DOHH2 (cell line): ENCODE results near the gene HDAC4.

Experiments
- H3F3A ChIP-seq: fragments of 200-600 bp; sonication (generic), shearing (Covaris generic); 2 replicates; pipeline ENCODE4 v1.6.0; 2016; ENCODE audit warnings: antibody characterized with exemption, mild to moderate bottlenecking; ENCODE audit not compliant: control insufficient read depth, insufficient read depth
- H3K27ac ChIP-seq: fragments of 200-600 bp; sonication (generic); 2 replicates; pipeline ENCODE4 v1.5.1; 2014; ENCODE audit warnings: low read depth, mild to moderate bottlenecking, low read length, moderate library complexity
- H3K27me3 ChIP-seq: fragments of 200-600 bp; sonication (generic); 2 replicates; pipeline ENCODE4 v1.6.1; 2014; ENCODE audit warnings: mild to moderate bottlenecking, low read length, mixed read lengths; ENCODE audit not compliant: control insufficient read depth
- H3K36me3 ChIP-seq: fragments of 200-600 bp; sonication (generic); 2 replicates; pipeline ENCODE4 v1.6.1; 2014; ENCODE audit warnings: mild to moderate bottlenecking, low read length, moderate library complexity, mixed read lengths; ENCODE audit not compliant: control insufficient read depth
- H3K4me1 ChIP-seq: fragments of 200-600 bp; sonication (generic); 2 replicates; pipeline ENCODE4 v1.6.1; 2014; ENCODE audit warnings: mild to moderate bottlenecking, low read length, mixed read lengths; ENCODE audit not compliant: control insufficient read depth
- H3K4me2 ChIP-seq: fragments of 200-600 bp; sonication (generic); 2 replicates; pipeline ENCODE4 v1.6.0; 2014; ENCODE audit warnings: mild to moderate bottlenecking, low read length, moderate library complexity
- H3K4me3 ChIP-seq: fragments of 200-600 bp; sonication (generic); 2 replicates; pipeline ENCODE4 v1.5.1; 2014; ENCODE audit warnings: mild to moderate bottlenecking, low read length, mixed read lengths
- H3K79me2 ChIP-seq: fragments of 200-600 bp; sonication (generic); 2 replicates; pipeline ENCODE4 v1.6.1; 2014; ENCODE audit warnings: mild to moderate bottlenecking, low read length, mixed read lengths; ENCODE audit not compliant: control insufficient read depth
- H3K9me2 ChIP-seq: fragments of 200-600 bp; sonication (generic); replicated peaks from 2 replicates; pipeline ENCODE4 v1.6.1; 2014; ENCODE audit warnings: mild to moderate bottlenecking, low read length, mixed read lengths; ENCODE audit not compliant: control insufficient read depth
- H3K9me3 ChIP-seq: fragments of 200-600 bp; sonication (generic); 2 replicates; pipeline ENCODE4 v1.6.1; 2014; ENCODE audit warnings: antibody characterized with exemption, low read length, mixed read lengths; ENCODE audit not compliant: control insufficient read depth, insufficient read depth
- H4K20me1 ChIP-seq: fragments of 200-600 bp; sonication (generic); 2 replicates; pipeline ENCODE4 v1.6.0; 2014; ENCODE audit warnings: low read depth, mild to moderate bottlenecking, antibody characterized with exemption, low read length, moderate library complexity; ENCODE audit not compliant: control insufficient read depth, insufficient read depth
- EZH2phosphoT487 ChIP-seq: fragments of 200-600 bp; sonication (generic); IDR thresholded peaks from 2 replicates; pipeline ENCODE4 v1.6.1; 2017; ENCODE audit warnings: borderline replicate concordance, mild to moderate bottlenecking, antibody characterized with exemption, low read length, moderate library complexity, mixed read lengths
- TF ChIP-seq, protein P1 (sequence below): fragments of 200-600 bp; sonication (generic); IDR thresholded peaks from one replicate; pipeline ENCODE4 v1.5.1; 2014; ENCODE audit warnings: antibody characterized with exemption, mild to moderate bottlenecking, low read depth, low read length; ENCODE audit not compliant: poor library complexity, severe bottlenecking

HDAC4 gene

GRCh38 chr2:239402666-239403065 is 1.8 kb upstream of the HDAC4 start:
- Histone ChIP-seq H4K20me1 (peaks cover 17% of the 10 kb centered on the region; the same call in 1 of the 2 replicates), H3K4me2 (peak overlapping the region; percentile 94), H3K79me2 (peaks cover 26% of the 10 kb centered on the region), H3K36me3 (peaks cover 3% of the 10 kb centered on the region), H3K9me2 (no peaks in the 10 kb centered on the region), H3K27ac (no peak overlapping the region), H3K4me1 (peaks cover 21% of the 10 kb centered on the region), H3K4me3 (peak overlapping the region; percentile 99), H3K9me3 (peaks cover 5% of the 10 kb centered on the region; the same call in 1 of the 2 replicates), H3K27me3 (no peaks in the 10 kb centered on the region), H3F3A (0 out of 2 replicates have a peak, but pooled peaks cover 6% of the 10 kb centered on the region)
- TF ChIP-seq, protein P1, sequence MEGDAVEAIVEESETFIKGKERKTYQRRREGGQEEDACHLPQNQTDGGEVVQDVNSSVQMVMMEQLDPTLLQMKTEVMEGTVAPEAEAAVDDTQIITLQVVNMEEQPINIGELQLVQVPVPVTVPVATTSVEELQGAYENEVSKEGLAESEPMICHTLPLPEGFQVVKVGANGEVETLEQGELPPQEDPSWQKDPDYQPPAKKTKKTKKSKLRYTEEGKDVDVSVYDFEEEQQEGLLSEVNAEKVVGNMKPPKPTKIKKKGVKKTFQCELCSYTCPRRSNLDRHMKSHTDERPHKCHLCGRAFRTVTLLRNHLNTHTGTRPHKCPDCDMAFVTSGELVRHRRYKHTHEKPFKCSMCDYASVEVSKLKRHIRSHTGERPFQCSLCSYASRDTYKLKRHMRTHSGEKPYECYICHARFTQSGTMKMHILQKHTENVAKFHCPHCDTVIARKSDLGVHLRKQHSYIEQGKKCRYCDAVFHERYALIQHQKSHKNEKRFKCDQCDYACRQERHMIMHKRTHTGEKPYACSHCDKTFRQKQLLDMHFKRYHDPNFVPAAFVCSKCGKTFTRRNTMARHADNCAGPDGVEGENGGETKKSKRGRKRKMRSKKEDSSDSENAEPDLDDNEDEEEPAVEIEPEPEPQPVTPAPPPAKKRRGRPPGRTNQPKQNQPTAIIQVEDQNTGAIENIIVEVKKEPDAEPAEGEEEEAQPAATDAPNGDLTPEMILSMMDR: no peak
- TF ChIP-seq EZH2phosphoT487: no peak

- peaks cover 21% of the 10 kb centered on the region for H3K4me1 ChIP-seq
- peaks cover 3% of the 10 kb centered on the region for H3K36me3 ChIP-seq
- H4K20me1 ChIP-seq: peaks cover 24% of the 10 kb centered on the region; the same call in 1 of the 2 replicates
- H3K27me3 ChIP-seq: no peaks in the 10 kb centered on the region
- TF ChIP-seq, protein P1: no peak
- no peak for TF ChIP-seq EZH2phosphoT487
- peak overlapping the region; percentile 76 for H3K27ac ChIP-seq
- peaks cover 5% of the 10 kb centered on the region; the same call in 1 of the 2 replicates for H3K9me3 ChIP-seq
- H3K79me2 ChIP-seq: peaks cover 34% of the 10 kb centered on the region
- H3K4me2 ChIP-seq: peak overlapping the region; percentile 94
- no peaks in the 10 kb centered on the region for H3K9me2 ChIP-seq
- H3F3A ChIP-seq: 0 out of 2 replicates have a peak, but pooled peaks cover 6% of the 10 kb centered on the region
- peak overlapping the region; percentile 99 for H3K4me3 ChIP-seq
These were observed 1.0 kb upstream of the HDAC4 start for GRCh38 chr2:239401881-239402233.

GRCh38 chr2:239401067-239401880 is 454 bp upstream of the HDAC4 start:
- Histone ChIP-seq H3F3A (0 out of 2 replicates have a peak, but pooled peaks cover 6% of the 10 kb centered on the region), H3K27ac (peak overlapping the region; percentile 76), H3K79me2 (peaks cover 34% of the 10 kb centered on the region), H3K4me1 (peaks cover 21% of the 10 kb centered on the region), H3K36me3 (peaks cover 3% of the 10 kb centered on the region), H4K20me1 (peaks cover 26% of the 10 kb centered on the region; the same call in 1 of the 2 replicates), H3K9me3 (peaks cover 5% of the 10 kb centered on the region; the same call in 1 of the 2 replicates), H3K4me3 (peak overlapping the region; percentile 99), H3K4me2 (peak overlapping the region; percentile 94), H3K27me3 (no peaks in the 10 kb centered on the region), H3K9me2 (no peaks in the 10 kb centered on the region)
- TF ChIP-seq, protein P1: no peak
- no peak for TF ChIP-seq EZH2phosphoT487
